ENCODE data around the gene TFPT. TPM values are rescaled to one million over a fixed set of nuclear protein-coding genes. Genes with fewer than 3 reads are reported as not detected.

The TFPT gene
- total RNA-seq, 1 experiment from 2014 or later = 45.4 TPM

DNA sequence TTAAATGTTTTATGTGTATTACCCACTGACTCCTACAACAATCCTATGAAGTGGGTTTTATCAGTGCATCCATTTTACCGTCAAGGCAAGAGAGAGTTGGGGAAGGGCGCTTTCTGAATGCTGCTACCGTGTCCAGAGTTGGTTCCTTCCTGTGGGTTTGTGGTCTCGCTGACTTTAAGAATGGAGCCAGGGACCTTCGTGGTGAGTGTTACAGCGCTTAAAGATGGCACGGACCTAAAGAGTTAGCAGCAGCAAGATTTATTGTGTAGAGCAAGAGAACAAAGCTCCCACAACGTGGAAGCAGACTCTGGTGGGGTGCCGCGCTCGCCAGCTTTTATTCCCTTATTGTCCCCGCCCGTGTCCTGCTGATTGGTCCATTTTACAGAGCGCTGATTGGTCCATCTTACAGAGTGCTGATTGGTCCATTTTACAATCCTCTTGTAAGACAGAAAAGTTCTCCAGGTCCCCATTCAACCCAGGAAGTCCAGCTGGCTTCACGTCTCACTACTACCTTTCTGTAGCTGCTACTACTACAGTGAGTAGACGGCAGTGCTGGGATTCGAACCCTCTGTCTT, 20.9 kb downstream of the TFPT start:
- Histone ChIP-seq H3K4me1 (ENCODE audit: control insufficient read depth, insufficient read depth, low read length) (peaks cover 12% of the 10 kb centered on the region), H3K9me3 (ENCODE audit: control insufficient read depth, insufficient read depth, low read depth, low read length) (peaks cover 4% of the 10 kb centered on the region; the same call in 1 of the 2 replicates), H3K27me3 (ENCODE audit: control insufficient read depth, insufficient read depth, low read length) (no peaks in the 10 kb centered on the region), H3K27ac (ENCODE audit: low read length) (peak overlapping the region; percentile 89; the same call in 1 of the 2 replicates), H3K36me3 (ENCODE audit: control insufficient read depth, insufficient read depth, low read length) (no peaks in the 10 kb centered on the region), H3K4me3 (ENCODE audit: low read depth in 2 of 2, low read length in 2 of 2) (no peak overlapping the region)
- ChIA-PET POLR2A (no interaction called here), CTCF (interaction anchor here (0.7 kb wide), 1 partner anchor 435 kb away, joined by 5 read pairs; no protein-coding TSS in a partner anchor)
- intact Hi-C loops (cut with micrococcal nuclease; ENCODE audit: unreplicated experiment) = no loop called here
- BruUV-seq (replicated peaks) = no TSS peak
- ATAC-seq (no peak), DNase-seq (ENCODE audit: low read depth, low spot score) (no peak)
- no peak for TF ChIP-seq SIN3A (IDR thresholded peaks at IDR 0.05; ENCODE audit: borderline replicate concordance, insufficient read depth, low read depth, low read length)
- TF ChIP-seq POLR2AphosphoS5 (IDR thresholded peaks at IDR 0.05; ENCODE audit: low read depth, low read length) = no peak
- TF ChIP-seq, protein P1, sequence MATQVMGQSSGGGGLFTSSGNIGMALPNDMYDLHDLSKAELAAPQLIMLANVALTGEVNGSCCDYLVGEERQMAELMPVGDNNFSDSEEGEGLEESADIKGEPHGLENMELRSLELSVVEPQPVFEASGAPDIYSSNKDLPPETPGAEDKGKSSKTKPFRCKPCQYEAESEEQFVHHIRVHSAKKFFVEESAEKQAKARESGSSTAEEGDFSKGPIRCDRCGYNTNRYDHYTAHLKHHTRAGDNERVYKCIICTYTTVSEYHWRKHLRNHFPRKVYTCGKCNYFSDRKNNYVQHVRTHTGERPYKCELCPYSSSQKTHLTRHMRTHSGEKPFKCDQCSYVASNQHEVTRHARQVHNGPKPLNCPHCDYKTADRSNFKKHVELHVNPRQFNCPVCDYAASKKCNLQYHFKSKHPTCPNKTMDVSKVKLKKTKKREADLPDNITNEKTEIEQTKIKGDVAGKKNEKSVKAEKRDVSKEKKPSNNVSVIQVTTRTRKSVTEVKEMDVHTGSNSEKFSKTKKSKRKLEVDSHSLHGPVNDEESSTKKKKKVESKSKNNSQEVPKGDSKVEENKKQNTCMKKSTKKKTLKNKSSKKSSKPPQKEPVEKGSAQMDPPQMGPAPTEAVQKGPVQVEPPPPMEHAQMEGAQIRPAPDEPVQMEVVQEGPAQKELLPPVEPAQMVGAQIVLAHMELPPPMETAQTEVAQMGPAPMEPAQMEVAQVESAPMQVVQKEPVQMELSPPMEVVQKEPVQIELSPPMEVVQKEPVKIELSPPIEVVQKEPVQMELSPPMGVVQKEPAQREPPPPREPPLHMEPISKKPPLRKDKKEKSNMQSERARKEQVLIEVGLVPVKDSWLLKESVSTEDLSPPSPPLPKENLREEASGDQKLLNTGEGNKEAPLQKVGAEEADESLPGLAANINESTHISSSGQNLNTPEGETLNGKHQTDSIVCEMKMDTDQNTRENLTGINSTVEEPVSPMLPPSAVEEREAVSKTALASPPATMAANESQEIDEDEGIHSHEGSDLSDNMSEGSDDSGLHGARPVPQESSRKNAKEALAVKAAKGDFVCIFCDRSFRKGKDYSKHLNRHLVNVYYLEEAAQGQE (IDR thresholded peaks at IDR 0.05; ENCODE audit: insufficient read depth in 1 of 2, low read depth in 2 of 2, low read length in 1 of 2) = no peak
- TF ChIP-seq, protein P2, sequence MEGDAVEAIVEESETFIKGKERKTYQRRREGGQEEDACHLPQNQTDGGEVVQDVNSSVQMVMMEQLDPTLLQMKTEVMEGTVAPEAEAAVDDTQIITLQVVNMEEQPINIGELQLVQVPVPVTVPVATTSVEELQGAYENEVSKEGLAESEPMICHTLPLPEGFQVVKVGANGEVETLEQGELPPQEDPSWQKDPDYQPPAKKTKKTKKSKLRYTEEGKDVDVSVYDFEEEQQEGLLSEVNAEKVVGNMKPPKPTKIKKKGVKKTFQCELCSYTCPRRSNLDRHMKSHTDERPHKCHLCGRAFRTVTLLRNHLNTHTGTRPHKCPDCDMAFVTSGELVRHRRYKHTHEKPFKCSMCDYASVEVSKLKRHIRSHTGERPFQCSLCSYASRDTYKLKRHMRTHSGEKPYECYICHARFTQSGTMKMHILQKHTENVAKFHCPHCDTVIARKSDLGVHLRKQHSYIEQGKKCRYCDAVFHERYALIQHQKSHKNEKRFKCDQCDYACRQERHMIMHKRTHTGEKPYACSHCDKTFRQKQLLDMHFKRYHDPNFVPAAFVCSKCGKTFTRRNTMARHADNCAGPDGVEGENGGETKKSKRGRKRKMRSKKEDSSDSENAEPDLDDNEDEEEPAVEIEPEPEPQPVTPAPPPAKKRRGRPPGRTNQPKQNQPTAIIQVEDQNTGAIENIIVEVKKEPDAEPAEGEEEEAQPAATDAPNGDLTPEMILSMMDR (IDR thresholded peaks at IDR 0.05) = no peak
- TF ChIP-seq TCF7L2 (IDR thresholded peaks at IDR 0.05; ENCODE audit: low read depth, low read length) = no peak
- in situ Hi-C loops (cut with HindIII; ENCODE audit: low pct_unique_long_range_greater_than_20kb, low sequenced_read_pairs) = no loop called here

DNA sequence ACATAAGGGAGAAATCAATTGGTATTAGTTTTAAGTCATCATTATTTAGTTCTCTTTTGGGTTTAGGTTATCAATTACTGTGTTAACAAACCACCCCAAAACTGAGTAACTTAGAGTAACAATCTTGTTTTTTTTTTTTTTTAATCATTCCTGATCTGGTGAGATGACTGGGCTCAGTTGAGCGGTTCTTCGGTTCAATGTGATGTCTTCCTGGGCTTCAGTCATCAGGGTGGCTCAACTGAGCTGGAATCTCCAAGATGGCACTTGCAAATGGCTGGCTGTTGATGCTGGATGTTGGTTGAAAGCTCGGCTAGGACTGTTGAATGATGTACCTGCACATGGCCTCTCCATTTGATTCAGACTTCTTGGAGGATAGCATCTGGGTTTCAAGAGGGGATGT, 31.0 kb downstream of the TFPT start:
- intact Hi-C loops (cut with micrococcal nuclease; ENCODE audit: unreplicated experiment) = no loop called here
- no peak for DNase-seq (ENCODE audit: low read depth, low spot score)
- H3K27ac ChIP-seq (ENCODE audit: low read length) = no peak overlapping the region
- TF ChIP-seq, protein P1 (IDR thresholded peaks at IDR 0.05; ENCODE audit: insufficient read depth in 1 of 2, low read depth in 2 of 2, low read length in 1 of 2) = no peak
- no peak for TF ChIP-seq SIN3A (IDR thresholded peaks at IDR 0.05; ENCODE audit: borderline replicate concordance, insufficient read depth, low read depth, low read length)
- no peak for ATAC-seq
- H3K36me3 ChIP-seq (ENCODE audit: control insufficient read depth, insufficient read depth, low read length) = no peaks in the 10 kb centered on the region
- H3K27me3 ChIP-seq (ENCODE audit: control insufficient read depth, insufficient read depth, low read length) = no peaks in the 10 kb centered on the region
- H3K9me3 ChIP-seq (ENCODE audit: control insufficient read depth, insufficient read depth, low read depth, low read length) = peaks cover 23% of the 10 kb centered on the region
- no TSS peak for BruUV-seq (replicated peaks)
- CTCF ChIA-PET = interaction anchor here (0.7 kb wide), 1 partner anchor 105 kb away, joined by 4 read pairs; no protein-coding TSS in a partner anchor
- 0 out of 2 replicates have a peak, but pooled peaks cover under 1% of the 10 kb centered on the region for H3K4me1 ChIP-seq (ENCODE audit: control insufficient read depth, insufficient read depth, low read length)
- in situ Hi-C loops (cut with HindIII; ENCODE audit: low pct_unique_long_range_greater_than_20kb, low sequenced_read_pairs) = no loop called here
- POLR2A ChIA-PET = no interaction called here
- H3K4me3 ChIP-seq (ENCODE audit: low read depth in 2 of 2, low read length in 2 of 2) = no peak overlapping the region
